Esophagus squamous epithelium (tissue), 4 donors: ENCODE data around the gene FBXL20.

Experiments used
- CTCF ChIP-seq, 6 experiments: fragments of 450-650 bp in 4 of 6; fragments of 200-600 bp in 2 of 6; sonication (generic) in 2 of 6; IDR thresholded peaks; one replicate each; pipeline ENCODE4 v1.5.1; 2016 to 2019; ENCODE audit warnings: antibody characterized with exemption in 6 of 6, mild to moderate bottlenecking in 4 of 6, moderate library complexity in 4 of 6
- POLR2A ChIP-seq, 4 donors: fragments of 450-650 bp; IDR thresholded peaks; one replicate each; pipeline ENCODE4 v1.6.1; 2017; ENCODE audit warnings: antibody characterized with exemption in 4 of 4, mild to moderate bottlenecking in 4 of 4, moderate library complexity in 3 of 4

- TF ChIP-seq POLR2A (IDR thresholded peaks at IDR 0.05) (no peak), CTCF (IDR thresholded peaks at IDR 0.05) (no peak)
These were observed 647 bp downstream of the FBXL20 start for GRCh38 chr17:39400547-39401411.
